HG02870 (cell line): ENCODE data around the gene RHOH.
"Not testable (repeated sequence)": the region's sequence is repeated elsewhere in the genome, so short reads cannot be mapped to it uniquely, and the experiment has no call there.

Experiments used
- ATAC-seq: cut with Tn5 transposase; IDR thresholded peaks from one replicate; pipeline ENCODE4 v1.9.1; 2021; ENCODE audit warnings: mild to moderate bottlenecking, moderate library complexity; ENCODE audit not compliant: unreplicated experiment

RHOH gene

DNA sequence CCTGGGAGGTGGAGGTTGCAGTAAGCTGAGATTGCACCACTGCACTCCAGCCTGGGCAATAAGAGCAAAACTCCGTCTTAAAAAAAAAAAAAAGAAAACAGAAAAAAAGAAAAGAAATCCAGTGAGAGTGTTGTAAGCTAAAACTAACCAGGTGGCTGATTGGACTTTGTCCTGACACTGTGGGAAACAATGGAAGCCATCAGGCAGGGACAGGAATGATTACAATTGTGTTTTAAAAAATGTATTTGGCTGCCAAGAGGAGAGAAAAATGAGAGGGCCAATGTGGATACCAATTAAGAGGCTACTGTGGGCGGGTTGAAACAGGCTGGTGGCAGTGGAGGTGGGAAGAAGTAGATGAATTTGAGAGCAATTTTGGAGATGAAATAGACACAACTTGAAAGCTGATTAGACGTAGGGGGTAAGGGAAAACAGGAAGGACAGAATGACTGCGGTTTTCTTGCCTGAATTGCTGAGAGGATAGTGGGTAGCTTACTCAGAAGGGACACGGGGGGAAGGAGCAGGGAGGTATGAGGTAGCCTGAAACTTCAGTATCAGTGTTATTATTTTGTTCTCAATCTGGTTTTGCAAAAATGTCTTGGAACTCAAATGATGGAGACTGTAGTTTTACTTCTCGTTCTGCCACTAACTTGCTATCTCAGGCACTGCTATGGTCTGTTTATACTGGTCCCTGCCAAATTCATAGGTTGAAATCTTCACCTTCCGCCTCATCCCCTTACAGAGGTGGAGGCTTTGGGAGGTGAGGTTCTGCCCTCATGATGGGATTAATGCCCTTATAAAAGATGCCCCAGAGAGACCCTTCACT, 92.7 kb downstream of the RHOH start:
- no peak for ATAC-seq

DNA sequence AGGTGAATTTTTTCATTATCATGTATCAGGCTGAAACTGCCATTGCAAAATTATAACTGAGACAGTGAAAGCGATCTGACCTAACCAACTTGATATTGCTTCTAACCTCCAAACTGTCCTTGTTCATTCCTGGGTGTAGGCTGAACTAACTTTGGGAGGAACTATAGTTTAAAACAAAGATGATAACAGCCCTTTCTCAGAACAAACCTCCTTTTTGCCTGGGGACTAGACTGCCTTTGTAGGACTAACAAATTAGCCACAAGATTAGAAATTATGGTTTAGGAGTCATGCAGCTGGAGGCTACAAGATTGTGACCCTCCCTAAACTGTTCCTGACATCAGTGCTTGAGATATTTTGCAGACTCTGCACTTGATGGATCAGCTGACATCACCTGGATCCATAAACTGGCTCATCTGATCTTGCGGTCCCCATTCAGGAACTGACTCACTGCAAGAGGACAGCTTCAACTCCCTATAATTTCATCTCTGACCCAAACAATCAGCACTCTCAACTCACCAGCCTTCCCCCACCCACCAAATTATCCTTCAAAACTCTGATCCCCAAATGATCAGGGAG, 93.9 kb downstream of the RHOH start:
- not testable (repeated sequence) for ATAC-seq

DNA sequence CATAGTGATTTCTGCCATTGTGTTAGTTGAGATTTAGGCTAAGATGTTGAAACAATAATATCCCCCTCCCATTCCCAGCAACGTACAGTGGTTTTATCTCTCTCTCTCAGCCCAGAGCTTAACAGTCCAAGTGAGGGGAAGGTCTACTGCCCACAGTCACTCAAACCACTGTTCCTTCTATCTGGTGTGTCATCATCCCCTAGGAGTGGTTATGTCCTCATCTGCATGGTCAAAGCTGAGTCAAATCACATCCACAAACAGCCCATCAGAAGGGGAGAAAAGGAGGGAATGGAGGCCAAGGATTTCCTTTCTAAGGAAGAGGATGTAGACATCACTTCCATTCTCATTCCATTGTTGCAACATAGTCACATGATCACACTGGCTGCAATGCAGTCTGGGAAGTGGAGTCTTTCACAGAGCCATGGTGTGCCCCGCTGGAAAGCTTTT, 95.5 kb downstream of the RHOH start:
- ATAC-seq: no peak

DNA sequence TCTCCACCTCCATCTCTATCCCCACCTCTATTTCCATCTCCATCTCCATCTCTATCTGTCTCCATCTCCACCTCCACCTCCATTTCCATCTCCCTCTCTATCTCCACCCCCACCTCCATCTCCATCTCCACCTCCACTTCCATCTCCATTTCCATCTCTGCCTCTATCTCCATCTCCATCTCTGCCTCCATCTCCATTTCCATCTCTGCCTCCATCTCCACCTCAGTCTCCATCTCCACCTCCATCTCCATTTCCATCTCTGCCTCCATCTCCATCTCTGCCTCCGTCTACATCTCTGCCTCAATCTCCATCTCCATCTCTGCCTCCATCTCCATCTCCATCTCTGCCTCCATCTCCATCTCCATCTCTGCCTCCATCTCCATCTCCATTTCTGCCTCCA, 97.5 kb downstream of the RHOH start:
- no peak for ATAC-seq

DNA sequence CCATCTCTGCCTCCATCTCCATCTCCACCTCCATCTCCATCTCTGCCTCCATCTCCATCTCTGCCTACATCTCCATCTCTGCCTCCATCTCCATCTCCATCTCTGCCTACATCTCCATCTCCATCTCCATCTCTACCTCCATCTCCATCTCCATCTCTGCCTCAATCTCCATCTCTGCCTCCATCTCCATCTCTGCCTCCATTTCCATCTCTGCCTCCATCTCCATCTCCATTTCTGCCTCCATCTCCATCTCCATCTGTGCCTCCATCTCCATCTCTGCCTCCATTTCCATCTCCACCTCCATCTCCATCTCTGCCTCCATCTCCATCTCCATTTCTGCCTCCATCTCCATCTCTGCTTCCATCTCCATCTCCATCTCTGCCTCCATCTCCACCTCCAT, 98.2 kb downstream of the RHOH start:
- ATAC-seq: not testable (repeated sequence)

DNA sequence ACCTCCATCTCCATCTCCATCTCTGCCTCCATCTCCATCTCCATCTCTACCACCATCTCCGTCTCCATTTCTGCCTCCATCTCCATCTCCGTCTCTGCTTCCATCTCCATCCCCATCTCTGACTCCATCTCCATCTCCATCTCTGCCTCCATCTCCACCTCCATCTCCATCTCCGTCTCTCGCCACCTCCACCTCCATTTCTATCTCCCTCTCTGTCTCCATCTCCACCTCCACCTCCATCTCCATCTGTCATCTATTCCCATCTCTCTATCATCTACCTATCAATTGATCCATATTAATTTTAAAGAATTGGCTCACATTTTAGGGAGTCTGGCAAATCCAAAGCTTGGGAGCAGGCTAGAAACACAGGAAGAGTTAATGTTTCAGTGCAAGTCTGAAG, 98.7 kb downstream of the RHOH start:
- no peak for ATAC-seq
